ENCODE measurements around the gene ZNF366. TPM values are rescaled to one million over a fixed set of nuclear protein-coding genes. Genes with fewer than 3 reads are reported as not detected.

The ZNF366 gene
- total RNA-seq, 2 donors from 2014 or later: 2.2 to 3.1 TPM

GRCh38 chr5:72400950-72401349 lies 106.3 kb downstream of the ZNF366 start:
- no peak for DNase-seq (ENCODE audit: low spot score)
- H3K4me3 ChIP-seq: no peak overlapping the region
- peak overlapping the region; percentile 69 to 91 for H3K27ac ChIP-seq
- TF ChIP-seq, protein P1, sequence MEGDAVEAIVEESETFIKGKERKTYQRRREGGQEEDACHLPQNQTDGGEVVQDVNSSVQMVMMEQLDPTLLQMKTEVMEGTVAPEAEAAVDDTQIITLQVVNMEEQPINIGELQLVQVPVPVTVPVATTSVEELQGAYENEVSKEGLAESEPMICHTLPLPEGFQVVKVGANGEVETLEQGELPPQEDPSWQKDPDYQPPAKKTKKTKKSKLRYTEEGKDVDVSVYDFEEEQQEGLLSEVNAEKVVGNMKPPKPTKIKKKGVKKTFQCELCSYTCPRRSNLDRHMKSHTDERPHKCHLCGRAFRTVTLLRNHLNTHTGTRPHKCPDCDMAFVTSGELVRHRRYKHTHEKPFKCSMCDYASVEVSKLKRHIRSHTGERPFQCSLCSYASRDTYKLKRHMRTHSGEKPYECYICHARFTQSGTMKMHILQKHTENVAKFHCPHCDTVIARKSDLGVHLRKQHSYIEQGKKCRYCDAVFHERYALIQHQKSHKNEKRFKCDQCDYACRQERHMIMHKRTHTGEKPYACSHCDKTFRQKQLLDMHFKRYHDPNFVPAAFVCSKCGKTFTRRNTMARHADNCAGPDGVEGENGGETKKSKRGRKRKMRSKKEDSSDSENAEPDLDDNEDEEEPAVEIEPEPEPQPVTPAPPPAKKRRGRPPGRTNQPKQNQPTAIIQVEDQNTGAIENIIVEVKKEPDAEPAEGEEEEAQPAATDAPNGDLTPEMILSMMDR (IDR thresholded peaks at IDR 0.05): no peak
- no peaks in the 10 kb centered on the region for H3K36me3 ChIP-seq
- peaks cover 24 to 40% of the 10 kb centered on the region in 2 donors for H3K4me1 ChIP-seq (ENCODE audit: control insufficient read depth in 1 of 2, low read depth in 2 of 2)
- peaks cover 10% of the 10 kb centered on the region for H3K9me3 ChIP-seq
- H3K27me3 ChIP-seq (replicated peaks; ENCODE audit: insufficient read depth): no peaks in the 10 kb centered on the region
- no peak for ATAC-seq (ENCODE audit: insufficient number of reproducible peaks, low FRiP score, low read depth)

DNA sequence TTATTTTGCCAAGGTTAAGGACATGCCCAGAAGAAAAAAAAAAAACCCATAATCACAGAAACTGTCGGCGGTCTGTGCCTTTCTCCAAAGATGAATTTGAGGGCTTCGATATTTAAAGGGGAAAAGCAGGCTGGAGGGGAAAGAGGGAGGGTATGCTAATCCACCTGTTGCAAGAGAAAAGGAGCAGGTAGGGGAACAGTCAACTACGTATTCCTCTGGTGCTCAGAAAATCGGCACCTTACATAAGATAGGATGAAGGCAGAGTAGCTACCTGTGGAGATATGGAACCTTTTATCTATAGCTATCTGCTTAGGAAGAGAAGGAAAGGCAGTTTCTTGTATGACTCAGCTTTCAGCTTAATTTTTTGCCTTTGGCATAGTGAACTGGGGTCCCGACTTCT lies 109.4 kb downstream of the ZNF366 start:
- Histone ChIP-seq H3K9me3 (peaks cover 10% of the 10 kb centered on the region), H3K4me1 (ENCODE audit: control insufficient read depth in 1 of 2, low read depth in 2 of 2) (peaks cover 20 to 30% of the 10 kb centered on the region in 2 donors), H3K4me3 (no peak overlapping the region), H3K27ac (peak overlapping the region in 1 of 2 donors; percentile 14), H3K27me3 (replicated peaks; ENCODE audit: insufficient read depth) (no peaks in the 10 kb centered on the region), H3K36me3 (no peaks in the 10 kb centered on the region)
- TF ChIP-seq, protein P1 (IDR thresholded peaks at IDR 0.05): no peak
- DNase-seq (ENCODE audit: low spot score) (no peak), ATAC-seq (ENCODE audit: insufficient number of reproducible peaks, low FRiP score, low read depth) (no peak)

GRCh38 chr5:72394688-72395087 lies 112.5 kb downstream of the ZNF366 start:
- H3K27me3 ChIP-seq (replicated peaks; ENCODE audit: insufficient read depth): no peaks in the 10 kb centered on the region
- H3K36me3 ChIP-seq: no peaks in the 10 kb centered on the region
- ATAC-seq (ENCODE audit: insufficient number of reproducible peaks, low FRiP score, low read depth) (no peak), DNase-seq (ENCODE audit: low spot score) (no peak)
- no peak overlapping the region for H3K27ac ChIP-seq
- H3K4me1 ChIP-seq (ENCODE audit: control insufficient read depth in 1 of 2, low read depth in 2 of 2): peaks cover 24 to 34% of the 10 kb centered on the region in 2 donors
- H3K4me3 ChIP-seq: no peak overlapping the region
- TF ChIP-seq, protein P1 (IDR thresholded peaks at IDR 0.05): no peak
- no peaks in the 10 kb centered on the region for H3K9me3 ChIP-seq

- peak overlapping the region in 1 of 2 donors; percentile 73 for H3K27ac ChIP-seq
- DNase-seq (ENCODE audit: low spot score) (no peak), ATAC-seq (ENCODE audit: insufficient number of reproducible peaks, low FRiP score, low read depth) (no peak)
- H3K9me3 ChIP-seq: no peaks in the 10 kb centered on the region
- H3K4me1 ChIP-seq (ENCODE audit: control insufficient read depth in 1 of 2, low read depth in 2 of 2): peaks cover 25 to 39% of the 10 kb centered on the region in 2 donors
- no peaks in the 10 kb centered on the region for H3K27me3 ChIP-seq (replicated peaks; ENCODE audit: insufficient read depth)
- no peak overlapping the region for H3K4me3 ChIP-seq
- H3K36me3 ChIP-seq: no peaks in the 10 kb centered on the region
- TF ChIP-seq, protein P1 (IDR thresholded peaks at IDR 0.05): no peak
Observed at GRCh38 chr5:72393052-72393451, 114.2 kb downstream of the ZNF366 start.

Other genes with a start within 250 kb of the ZNF366 start
- gene MRPS27, start 187.2 kb downstream of the ZNF366 start, total RNA-seq: 10 to 100 TPM; 42.9 to 58.8 TPM
- 1 to 10 TPM; 2.8 to 5.3 TPM for gene PTCD2, start 187.0 kb downstream of the ZNF366 start, total RNA-seq

Data from thoracic aorta (tissue), 2 donors.